GM19395 (cell line): ENCODE results near the gene TLR5.

Source experiments
- ATAC-seq: cut with Tn5 transposase; IDR thresholded peaks from one replicate; pipeline ENCODE4 v1.9.1; 2021; ENCODE audit warnings: mild to moderate bottlenecking, moderate library complexity; ENCODE audit not compliant: unreplicated experiment

Gene TLR5

DNA sequence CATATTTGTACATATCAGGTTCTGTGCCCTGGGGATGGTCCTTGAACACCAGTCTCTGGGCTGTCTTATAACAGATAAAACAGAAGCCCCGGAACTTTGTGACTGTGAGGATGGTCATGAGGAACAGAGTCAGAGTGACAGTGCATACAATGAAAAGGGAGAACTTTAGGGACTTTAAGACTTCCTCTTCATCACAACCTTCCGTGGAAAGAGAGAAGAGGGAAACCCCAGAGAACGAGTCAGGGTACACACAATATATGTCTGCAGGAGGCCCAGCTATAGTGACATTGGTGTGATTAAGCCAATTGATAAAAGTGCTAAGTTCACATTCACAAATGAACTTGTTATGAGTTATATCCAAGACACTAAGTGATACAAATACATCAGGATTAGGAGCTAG is 32.1 kb downstream of the TLR5 start:
- no peak for ATAC-seq

DNA sequence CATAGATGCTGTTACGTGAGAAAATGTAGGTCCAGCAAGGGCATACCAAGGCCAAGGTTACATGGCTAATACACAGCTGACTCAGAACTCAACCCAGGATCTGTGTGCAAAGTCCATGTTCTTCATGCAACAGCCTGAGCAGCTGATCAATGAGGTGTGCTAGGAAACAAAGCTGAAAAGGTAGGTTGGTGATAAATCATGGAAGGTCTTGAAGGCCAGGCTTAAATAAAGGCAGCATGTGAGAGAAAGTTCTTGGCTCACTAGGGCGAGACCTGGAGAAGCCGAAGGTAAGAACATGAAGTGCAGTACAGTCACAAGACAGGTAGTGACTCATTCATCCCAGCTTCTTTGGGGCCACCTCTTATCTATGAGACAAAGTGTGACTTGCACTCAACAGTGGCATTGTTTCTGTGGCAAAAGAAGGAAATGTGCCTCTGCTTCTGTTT is 33.4 kb downstream of the TLR5 start:
- no peak for ATAC-seq

DNA sequence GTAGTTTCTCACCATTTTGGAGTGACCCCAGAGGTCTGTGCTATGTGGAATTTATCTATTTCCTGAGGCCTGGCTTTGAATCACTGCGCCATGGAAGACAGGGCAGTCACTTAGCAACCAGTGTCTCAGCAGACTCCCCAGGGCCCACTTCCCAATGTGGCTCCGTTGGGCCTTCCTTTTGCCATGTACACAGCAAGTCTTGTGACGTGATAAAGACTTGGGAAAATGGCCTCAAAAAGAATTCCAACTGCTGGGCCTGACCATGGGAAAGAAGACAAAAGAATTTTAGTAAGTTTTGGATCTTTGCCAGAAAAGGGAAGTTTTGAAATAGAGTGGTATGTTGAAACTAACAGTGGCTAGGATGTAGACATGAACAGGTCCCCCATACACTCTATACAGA is 36.2 kb downstream of the TLR5 start:
- ATAC-seq, result no peak

DNA sequence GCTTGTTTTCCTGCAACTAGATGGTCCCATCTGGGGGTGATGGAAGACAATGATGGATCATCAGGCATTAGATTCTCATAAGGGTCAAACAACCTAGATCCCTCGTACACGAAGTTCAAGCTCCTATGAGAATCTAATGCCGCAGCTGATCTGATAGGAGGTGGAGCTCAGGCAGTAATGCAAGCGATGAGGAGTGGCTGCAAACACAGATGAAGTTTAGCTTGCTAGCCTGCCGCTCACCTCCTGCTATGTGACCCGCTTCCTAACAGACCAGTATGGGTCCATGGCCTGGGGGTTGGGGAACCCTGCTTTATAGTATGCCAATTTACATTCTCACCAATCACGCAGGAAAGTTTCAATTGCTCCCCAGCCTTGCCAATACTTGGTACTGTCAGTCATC is 37.5 kb downstream of the TLR5 start:
- no peak for ATAC-seq

DNA sequence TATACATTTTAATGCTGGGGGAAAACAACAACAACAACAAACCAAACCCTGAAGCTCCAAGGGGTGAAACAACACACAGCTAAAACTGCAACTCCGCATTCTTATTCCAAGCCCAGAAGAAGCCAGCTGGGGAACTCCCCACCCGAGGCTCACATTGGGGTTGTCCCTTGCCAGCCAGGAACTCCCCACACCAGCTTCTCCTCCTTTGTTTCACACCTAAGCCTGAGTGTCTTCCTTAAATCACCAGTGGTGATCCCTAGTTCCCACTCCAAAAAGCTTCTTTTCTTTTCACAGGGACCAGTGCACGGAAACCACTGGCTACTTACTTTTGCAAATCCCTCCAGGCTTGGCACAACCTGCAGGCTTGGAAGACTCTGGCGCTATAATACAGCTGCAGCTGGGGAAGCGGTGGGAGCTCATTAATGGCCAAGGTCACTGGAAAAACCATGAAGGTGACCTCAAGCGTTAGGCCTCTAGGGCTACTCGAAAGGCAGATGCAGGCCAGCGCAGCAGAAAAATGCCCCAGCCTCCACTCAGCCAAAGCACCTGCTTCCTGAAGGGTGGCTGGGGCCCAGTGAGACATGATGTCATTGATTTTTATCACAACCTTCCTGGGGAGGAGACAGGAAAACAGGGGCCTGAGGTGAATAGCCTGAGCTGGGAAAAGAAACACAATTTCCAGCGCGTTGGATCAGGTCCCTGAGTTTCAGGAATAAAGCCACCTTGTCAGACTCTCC is 40.1 kb downstream of the TLR5 start:
- ATAC-seq, result no peak

DNA sequence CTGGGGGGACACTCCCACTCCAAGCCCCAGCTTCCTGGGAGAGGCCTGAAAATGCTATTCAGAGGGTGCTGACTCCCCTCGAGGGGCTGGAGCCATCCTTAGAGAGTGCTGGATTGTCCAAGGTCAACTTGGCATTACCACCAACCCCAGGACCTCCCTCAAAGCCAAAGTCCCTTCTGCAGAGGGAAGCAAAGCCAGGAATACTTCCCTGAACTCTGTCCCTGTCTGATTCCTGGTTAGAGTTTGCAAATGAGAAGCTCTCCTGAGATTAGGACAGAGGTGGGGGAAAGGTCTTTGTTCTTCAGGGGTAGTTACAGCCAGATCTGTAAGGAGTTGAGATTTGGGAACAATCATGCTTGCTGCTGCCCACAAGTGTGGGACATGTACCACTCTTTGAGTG is 45.3 kb downstream of the TLR5 start:
- no peak for ATAC-seq

DNA sequence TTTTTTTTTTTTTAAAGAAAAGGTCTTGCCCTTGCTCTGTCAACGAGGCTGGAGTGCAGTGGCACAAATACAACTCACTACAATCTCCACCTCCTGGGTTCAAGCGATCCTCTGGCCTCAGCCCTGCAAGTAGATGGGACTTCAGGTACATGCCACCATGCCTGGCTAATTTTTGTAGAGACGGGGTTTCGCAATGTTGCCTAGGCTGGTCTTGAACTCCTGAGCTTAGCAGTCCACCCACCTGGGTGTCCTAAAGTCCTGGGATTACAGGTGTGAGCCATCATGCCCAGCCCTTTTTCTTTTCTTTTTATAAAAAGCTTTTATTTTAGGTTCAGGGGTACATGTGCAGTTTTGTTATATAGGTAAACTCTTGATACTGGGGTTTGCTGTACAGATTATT is 47.2 kb downstream of the TLR5 start:
- no peak for ATAC-seq

DNA sequence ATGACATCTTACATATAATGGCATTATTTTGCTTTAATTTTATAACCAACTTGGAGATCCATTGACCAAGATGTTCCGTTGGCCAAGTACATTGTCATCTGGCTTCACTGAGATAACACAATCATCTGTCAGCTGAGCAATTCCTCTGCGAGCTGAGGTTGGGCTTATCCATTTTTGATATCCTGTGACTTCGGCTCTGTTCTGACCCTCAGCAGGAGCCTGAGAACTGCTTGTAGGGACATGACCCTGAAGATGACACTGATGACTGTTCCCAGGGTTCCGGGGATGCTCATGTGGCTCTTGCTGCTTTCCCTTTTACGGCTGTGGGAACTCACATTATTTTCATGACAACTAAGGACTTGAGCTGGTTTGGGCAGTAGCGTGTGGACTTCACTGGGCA is 51.2 kb downstream of the TLR5 start:
- no peak for ATAC-seq

DNA sequence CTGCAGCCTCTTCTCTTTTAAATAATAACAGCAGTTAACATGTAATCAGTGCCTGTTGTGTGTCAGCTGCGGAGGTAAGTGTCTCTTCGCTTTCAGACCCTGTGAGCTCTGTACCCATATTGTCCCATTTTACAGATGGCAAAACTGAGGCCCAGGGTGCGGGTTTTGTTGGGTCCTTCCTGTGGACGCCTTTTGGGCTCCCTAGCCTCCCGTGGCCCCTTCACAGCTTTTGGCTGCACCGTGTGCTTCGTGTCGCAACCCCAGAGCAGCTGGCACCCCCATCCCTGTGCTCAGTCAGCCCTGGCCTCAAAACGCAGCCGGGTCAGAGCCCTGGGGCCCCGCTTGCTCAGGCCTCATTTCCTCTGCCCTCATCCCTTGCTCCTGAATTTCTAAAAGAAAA is 53.8 kb downstream of the TLR5 start:
- ATAC-seq, result no peak

DNA sequence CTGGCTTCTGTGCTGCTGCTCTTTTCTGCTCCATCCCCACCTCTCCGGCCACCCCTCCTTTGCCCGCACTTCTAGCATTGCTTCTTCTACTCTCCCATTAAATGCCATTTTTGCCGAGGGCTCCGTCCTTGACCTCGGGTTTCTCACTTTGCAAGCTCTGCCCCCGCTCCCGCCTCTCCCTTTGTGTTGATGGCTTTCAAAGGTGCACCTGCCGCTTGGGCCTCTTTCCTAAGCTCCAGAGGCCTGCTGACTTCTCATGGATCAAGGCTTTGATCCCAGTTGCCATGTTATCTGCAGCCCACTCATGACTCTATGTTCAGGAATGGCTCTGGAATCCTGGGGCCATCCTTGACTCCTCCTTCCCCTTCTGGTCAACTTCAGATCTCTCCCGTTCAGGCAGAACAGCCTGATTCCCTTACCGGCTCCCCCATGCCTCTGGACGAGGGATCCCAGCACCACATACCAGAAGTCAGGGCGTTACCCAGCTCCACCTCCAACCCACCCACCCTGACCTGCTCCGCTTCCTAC is 54.3 kb downstream of the TLR5 start:
- no peak for ATAC-seq

DNA sequence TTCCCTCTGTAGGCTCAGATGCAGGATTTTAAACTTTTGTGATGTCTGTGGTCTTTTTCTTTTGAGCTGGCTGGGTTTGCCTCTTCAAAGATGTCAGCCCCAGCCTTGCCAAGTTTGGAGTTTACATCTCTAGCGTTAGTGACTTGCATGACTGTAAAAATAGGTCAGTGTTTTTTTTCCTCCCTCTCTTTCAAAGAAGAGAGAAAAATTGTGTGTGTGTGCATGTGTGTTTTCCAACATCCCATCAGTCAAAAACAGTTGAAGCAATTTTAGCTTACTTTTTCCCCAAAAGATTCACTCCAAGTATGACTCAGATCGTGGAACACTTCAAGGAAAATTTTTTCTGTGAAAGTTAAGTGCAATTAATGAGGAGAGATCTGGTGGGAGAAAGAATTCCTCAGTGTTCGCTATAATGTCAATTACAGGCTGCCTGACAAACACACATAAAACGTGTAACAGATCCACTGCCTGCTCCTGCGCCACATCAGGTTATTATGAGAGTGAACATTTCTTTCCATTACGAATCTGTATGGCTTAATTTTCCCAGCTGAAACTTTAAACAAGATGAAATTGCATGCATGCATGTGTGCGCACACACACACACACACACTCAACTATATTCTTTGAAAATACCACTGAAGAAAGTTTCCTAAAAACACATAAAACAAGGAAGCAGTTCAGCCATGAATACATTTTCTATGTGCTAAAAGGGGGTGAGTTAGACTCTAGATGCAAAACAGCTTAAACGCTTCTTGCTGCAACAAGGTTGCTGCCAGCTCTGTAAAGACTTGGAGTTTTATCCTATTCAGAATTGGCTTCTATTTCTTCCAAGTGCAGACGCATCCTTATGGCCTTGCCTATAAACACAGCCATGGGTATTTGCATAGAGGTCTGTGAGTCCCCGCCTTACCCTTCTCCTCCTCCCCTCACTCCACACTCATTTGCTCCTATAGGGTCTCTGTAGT is 55.5 kb downstream of the TLR5 start:
- no peak for ATAC-seq

DNA sequence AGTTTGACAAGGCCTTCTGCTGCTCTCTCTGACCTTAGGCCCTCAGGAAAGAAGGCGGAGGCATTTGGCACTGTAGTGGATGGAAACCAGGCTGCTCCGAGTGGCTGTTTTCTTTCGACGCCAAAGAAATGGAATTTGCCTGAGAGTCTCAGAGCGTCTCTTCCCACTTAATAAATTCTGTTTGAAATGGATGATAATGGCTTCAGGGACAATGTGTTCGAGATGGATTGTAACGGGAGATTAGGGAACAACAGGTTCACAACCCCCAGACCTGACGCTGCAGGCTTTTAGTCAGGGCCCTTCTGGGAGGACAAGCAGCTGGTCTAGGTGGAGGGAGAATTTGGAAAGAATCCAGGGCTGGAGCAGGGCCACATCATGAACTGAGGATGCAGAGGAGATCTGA is 58.6 kb downstream of the TLR5 start:
- ATAC-seq, result no peak

DNA sequence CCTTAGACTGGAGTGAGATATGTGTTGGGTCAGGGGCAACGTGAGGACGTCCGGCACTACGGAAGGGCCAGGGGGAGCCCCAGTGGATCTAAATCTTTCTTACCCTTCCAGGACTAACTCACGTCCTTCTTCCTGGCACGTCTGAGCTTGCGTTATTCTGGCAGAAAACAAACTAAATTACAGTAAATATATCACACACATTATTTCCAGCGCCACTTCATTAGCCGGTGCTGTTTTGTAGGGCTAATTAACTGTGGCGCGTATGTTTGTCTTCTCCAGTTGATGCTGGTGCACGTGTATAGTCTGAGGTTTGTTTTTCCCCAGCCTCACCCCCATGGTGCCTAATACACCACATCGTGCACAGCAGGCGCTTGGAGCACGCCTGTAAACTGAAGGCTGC is 59.2 kb downstream of the TLR5 start:
- ATAC-seq, result no peak

DNA sequence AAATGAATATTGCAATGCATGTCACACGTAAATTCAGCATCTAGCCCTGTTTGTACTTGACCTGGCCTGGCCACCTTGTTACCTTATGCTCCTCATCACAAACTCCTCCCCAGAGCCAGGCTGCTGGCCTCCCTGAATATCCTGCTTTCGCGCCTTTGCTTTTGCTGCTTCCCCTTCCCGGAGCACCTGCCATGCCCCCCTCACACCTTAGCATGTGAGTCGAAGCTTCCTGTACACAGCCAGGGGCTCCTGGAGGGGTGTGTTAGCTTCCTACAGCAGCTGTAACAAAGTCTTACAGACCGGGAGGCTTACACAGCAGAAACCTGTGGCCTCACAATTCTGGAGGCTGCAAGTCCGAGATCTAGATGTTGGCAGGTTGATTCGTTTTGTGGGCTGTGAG is 60.1 kb downstream of the TLR5 start:
- ATAC-seq, result no peak

DNA sequence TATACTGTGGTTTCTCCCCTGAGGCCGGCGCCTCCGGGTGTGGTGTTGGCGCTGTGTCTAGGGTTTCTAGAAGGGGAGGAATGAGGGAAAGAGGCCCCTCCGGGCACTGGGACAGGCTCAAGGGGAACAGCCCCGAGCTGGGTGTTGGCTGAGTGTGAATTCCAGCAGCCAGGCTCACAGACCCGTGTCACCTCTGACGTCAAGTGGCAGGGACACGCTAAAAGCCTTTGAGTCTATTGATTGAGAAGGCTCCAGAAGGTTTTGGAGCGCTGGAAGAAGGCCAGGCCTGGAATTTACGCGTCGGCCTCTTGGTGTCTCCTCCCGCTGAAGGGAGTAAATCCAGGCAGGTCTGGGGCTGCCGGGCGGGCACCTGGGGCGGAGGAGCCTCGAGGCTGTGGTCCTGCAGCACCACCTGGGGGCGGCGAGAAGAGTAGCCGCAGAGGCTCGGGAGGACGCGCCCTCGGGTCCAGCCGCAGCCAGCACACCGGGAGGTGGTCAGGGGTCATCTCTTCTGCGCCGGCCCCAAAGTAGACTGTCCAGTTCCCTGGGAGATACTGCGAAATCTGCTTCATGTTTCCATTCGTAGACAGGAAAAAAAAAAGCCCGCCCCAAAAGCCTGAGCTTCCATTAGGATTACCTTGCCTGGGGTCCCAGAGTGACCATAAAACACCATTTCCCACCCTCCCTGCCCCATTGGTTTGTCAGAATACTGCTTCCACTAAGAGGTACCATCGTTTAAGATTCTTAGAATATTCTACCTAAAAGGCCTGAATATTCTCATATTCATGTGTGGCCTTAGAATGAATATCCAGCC is 61.7 kb downstream of the TLR5 start:
- ATAC-seq, result peak; percentile 98

DNA sequence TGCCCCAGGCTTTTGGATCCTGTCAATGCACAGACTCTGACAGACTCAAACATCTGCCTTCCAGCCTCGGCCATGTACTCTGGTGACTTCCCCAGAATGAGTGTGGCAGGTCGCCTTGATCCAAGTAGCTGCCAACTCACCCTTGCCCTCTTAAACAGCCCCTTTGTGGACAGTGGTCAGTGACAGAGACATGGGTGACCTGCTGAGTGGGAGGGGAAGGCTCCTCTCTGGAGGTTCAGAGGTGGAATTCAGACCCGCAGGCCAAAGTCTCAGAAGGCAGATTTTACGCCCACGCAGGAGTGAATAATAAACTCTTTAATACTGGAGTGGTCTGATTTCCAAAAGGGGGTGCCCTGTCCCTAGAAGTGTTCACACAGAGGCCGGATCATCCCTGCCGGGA is 63.5 kb downstream of the TLR5 start:
- ATAC-seq, result no peak

DNA sequence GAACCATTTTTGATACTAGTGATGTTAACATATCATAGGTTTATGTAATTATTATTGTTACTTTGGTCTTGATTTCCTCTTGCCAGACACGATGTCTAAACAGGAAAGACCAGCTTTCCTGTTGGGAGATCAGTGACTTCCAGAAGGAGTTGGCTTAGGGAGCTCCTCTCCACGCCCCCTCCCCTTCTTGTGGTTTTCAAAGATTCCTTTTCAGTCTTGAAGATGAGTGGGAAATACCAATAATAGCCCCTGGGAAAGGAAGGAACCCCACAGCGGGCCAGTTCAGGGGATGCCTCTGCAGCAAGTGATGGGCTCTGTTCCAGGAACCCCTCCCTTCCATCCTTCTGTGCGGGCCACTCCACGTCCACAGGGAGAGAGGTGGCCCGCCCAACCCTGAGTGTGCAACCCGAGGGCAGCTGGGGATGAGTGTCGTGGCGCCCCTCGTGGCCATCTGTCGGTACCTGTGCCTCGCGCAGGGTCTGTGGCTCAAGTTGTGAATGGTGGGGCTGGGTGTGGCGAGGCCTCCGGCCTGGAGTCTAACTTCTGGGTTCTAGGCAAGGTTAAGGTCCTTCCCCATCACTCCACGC is 65.7 kb downstream of the TLR5 start:
- no peak for ATAC-seq

DNA sequence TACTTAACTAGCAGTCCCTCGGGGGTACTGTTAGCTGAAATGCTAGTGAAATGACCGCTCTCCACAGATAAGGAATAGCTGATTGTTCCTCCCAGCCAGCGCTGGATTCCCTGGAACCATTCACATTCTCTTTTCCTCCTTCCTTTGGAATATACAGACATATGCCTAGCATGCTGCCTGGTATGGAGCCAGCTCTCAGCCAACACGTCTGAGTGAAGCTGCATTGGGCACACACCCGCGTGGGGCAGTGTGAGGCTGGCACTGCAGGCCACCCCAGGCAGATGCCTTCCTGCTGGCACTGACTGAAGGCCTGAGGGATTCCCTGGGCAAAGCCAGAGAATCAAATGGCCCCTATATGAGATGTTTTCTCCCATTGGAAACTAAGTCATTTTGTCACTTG is 66.7 kb downstream of the TLR5 start:
- no peak for ATAC-seq

DNA sequence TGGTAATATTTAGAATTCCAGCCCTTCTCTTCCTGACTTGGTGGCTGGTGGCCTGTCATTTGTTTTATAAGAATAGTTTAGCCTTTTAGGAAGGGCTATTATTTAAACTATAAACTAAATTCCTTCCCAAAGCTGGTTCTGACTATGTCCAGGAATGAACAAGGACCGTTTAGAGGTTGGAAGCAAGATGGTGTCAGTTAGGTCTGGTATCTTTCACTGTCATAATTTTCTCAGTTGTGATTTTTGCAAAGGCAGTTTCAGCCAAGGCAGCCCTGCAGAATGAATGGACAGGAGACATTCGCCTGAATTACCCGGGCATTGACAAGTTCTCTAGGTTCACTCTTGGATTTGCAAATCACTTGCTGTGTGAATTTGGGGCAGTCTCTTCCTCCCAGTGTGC is 67.2 kb downstream of the TLR5 start:
- ATAC-seq, result no peak

DNA sequence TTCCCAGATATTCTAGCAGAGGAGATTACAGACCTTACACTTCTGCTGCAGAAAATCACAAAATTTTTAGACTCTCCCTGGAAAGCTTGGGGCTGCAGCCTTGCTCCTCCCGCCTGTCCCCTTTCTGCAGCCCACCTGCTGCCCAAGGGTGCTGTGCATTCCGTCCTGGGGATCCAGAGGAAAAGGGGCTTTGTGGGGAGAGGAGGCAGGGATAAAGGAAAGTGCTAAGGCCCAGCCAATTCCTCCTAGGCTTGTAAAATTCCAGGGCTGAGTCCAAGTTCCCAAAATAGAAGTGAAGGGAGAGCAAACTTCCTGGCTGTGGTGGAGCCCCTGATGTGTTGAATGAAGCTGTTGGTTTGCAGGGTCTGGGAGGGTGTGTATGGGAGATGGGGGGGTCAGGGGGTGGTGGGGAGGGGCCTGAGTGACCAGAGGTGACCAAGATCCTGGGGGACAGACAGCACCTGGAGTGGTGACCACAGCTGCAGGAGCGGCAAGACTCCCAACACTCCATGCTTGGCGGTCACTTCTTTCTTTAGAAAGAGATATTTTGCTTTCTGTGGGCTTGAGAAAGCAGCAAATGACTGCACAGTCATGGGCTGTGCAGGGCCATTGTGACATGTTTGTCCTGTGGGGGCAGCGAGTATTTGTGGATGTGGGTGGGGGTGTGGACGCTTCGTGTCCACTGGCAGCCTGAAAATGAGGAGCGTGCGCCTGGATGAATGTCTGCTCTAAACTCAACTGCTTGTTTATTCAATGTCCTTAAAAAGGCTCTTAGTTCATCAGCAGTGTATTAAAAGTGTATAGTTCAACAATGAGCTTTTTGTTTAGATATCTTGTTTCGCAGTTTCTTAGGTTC is 68.4 kb downstream of the TLR5 start:
- no peak for ATAC-seq
